B cell (primary cell): Measurements from ENCODE around the gene C2orf42. TPM values are rescaled to one million over a fixed set of nuclear protein-coding genes. Genes with fewer than 3 reads are reported as not detected.
"Not testable (repeated sequence)": the region's sequence is repeated elsewhere in the genome, so short reads cannot be mapped to it uniquely, and the experiment has no call there.

Experiments used
- ATAC-seq: fragments of 200-7000 bp; cut with Tn5 transposase; one replicate; pipeline ENCODE4 v1.10.0; 2021; ENCODE audit warnings: low read depth, mild to moderate bottlenecking, moderate number of reproducible peaks, moderate library complexity
- CTCF ChIA-PET: fragments of 350-600 bp; sonication (Branson Sonifier 250); formaldehyde crosslinking; loops from one replicate; lab custom pipeline; 2021; ENCODE audit warnings: antibody characterized with exemption, inconsistent platforms; lab: Charles Lee
- POLR2A ChIA-PET: fragments of 350-600 bp; sonication (Branson Sonifier 250); formaldehyde crosslinking; loops from one replicate; lab custom pipeline; 2021; ENCODE audit warnings: antibody characterized with exemption; lab: Charles Lee
- DNase-seq: peaks from one replicate; pipeline ENCODE4 v3.0.0; 2013
- H2AFZ ChIP-seq: 2 replicates; pipeline ENCODE4 v1.6.1; 2012; ENCODE audit warnings: mild to moderate bottlenecking, low read depth, low read length; ENCODE audit not compliant: insufficient read depth, poor library complexity, severe bottlenecking
- H3K27ac ChIP-seq, 2 donors: 1 replicate in 1 of 2; 2 replicates in 1 of 2; pipeline ENCODE4 v1.5.1; 2012 to 2013; ENCODE audit warnings: low read length in 2 of 2, mild to moderate bottlenecking in 2 of 2, moderate library complexity in 1 of 2
- H3K27me3 ChIP-seq, 4 experiments: fragments of 200-600 bp in 1 of 4; sonication (generic) in 1 of 4; replicated peaks in 1 of 4; 1 replicate in 2 of 4; 2 replicates in 2 of 4; pipeline versions ENCODE4 v1.6.1 to v1.7.0; 2013 to 2016; ENCODE audit warnings: low read length in 3 of 4, mild to moderate bottlenecking in 2 of 4, mixed read lengths in 1 of 4, moderate library complexity in 1 of 4; ENCODE audit not compliant: insufficient read depth in 4 of 4, control insufficient read depth in 3 of 4; ENCODE audit errors: control extremely low read depth in 1 of 4
- H3K36me3 ChIP-seq, 2 experiments: replicated peaks in 1 of 2; 1 replicate in 1 of 2; 2 replicates in 1 of 2; pipeline versions ENCODE4 v1.6.1 to v1.7.1; 2013; ENCODE audit warnings: low read length in 1 of 2; ENCODE audit not compliant: insufficient read depth in 2 of 2, control insufficient read depth in 1 of 2; ENCODE audit errors: control extremely low read depth in 1 of 2, extremely low read depth in 1 of 2
- H3K4me1 ChIP-seq, 2 donors: fragments of 200-600 bp in 1 of 2; sonication (generic) in 1 of 2; 1 replicate in 1 of 2; 2 replicates in 1 of 2; pipeline versions ENCODE4 v1.5.1 to v1.6.1; 2013 to 2017; ENCODE audit warnings: low read length in 2 of 2; ENCODE audit not compliant: control insufficient read depth in 2 of 2, insufficient read depth in 2 of 2
- H3K4me2 ChIP-seq: replicated peaks from 2 replicates; pipeline ENCODE3; 2012; ENCODE audit warnings: mild to moderate bottlenecking, low read depth, low read length; ENCODE audit not compliant: poor library complexity, severe bottlenecking
- H3K4me3 ChIP-seq, 5 experiments: fragments of 200-600 bp in 1 of 5; sonication (generic) in 1 of 5; 1 replicate in 3 of 5; 2 replicates in 2 of 5; pipeline versions ENCODE4 v1.5.1 to v1.7.0; 2011 to 2016; ENCODE audit warnings: low read length in 4 of 5, mild to moderate bottlenecking in 4 of 5, low read depth in 2 of 5, control low read depth in 1 of 5, moderate library complexity in 1 of 5; ENCODE audit not compliant: insufficient read depth in 1 of 5; ENCODE audit errors: control extremely low read depth in 1 of 5, extremely low read depth in 1 of 5
- H3K79me2 ChIP-seq: fragments of 200-600 bp; sonication (generic); one replicate; pipeline ENCODE4 v1.6.0; 2016; ENCODE audit warnings: low read length; ENCODE audit not compliant: control insufficient read depth, insufficient read depth
- H3K9ac ChIP-seq: fragments of 200-600 bp; sonication (generic); 2 replicates; pipeline ENCODE4 v1.6.1; 2017; ENCODE audit warnings: mild to moderate bottlenecking, low read length, moderate library complexity
- H3K9me3 ChIP-seq, 3 donors: one replicate each; pipeline versions ENCODE4 v1.6.1 to v1.7.1; 2013; ENCODE audit warnings: low read length in 2 of 3; ENCODE audit not compliant: control insufficient read depth in 2 of 3, insufficient read depth in 1 of 3; ENCODE audit errors: control extremely low read depth in 1 of 3
- H4K20me1 ChIP-seq: 2 replicates; pipeline ENCODE4 v1.6.0; 2012; ENCODE audit warnings: mild to moderate bottlenecking, low read length; ENCODE audit not compliant: insufficient read depth, control insufficient read depth, poor library complexity, severe bottlenecking
- H3K27ac Mint-ChIP-seq: one replicate; pipeline ENCODE4 v1.8.0; 2021; ENCODE audit warnings: mixed read lengths
- H3K27me3 Mint-ChIP-seq: one replicate; pipeline ENCODE4 v1.8.0; 2021; ENCODE audit warnings: mixed read lengths
- H3K4me1 Mint-ChIP-seq: one replicate; pipeline ENCODE4 v1.8.0; 2021; ENCODE audit warnings: mixed read lengths
- H3K4me3 Mint-ChIP-seq: one replicate; pipeline ENCODE4 v1.8.0; 2021; ENCODE audit warnings: mixed read lengths
- H3K9me3 Mint-ChIP-seq: one replicate; pipeline ENCODE4 v1.8.0; 2022; ENCODE audit warnings: mixed read lengths; ENCODE audit not compliant: insufficient read depth
- CTCF ChIP-seq: fragments of 200-600 bp; IDR thresholded peaks from one replicate; pipeline ENCODE4 v1.8.0; 2022; ENCODE audit warnings: antibody characterized with exemption, mild to moderate bottlenecking
- EZH2 ChIP-seq: IDR thresholded peaks from 2 replicates; pipeline ENCODE4 v1.6.1; 2012; ENCODE audit warnings: borderline replicate concordance, low read depth, mild to moderate bottlenecking, moderate library complexity, low read length; ENCODE audit not compliant: insufficient read depth, poor library complexity, severe bottlenecking
- WGBS: methylation state at CpG from one replicate; pipeline ENCODE4 v1.1.5; 2013; ENCODE audit warnings: missing lambda C conversion rate; ENCODE audit not compliant: insufficient coverage; 5-methylcytosine and 5-hydroxymethylcytosine counted together
- intact Hi-C: fragments of 100-400 bp; cut with micrococcal nuclease; formaldehyde crosslinking; loops from one replicate; pipeline ENCODE4 v1.10.0; 2022
- polyA plus RNA-seq: library from polyadenylated mRNA; depleted of rRNA; stranded (reverse); fragments of >200 nt; gene quantifications from 2 replicates; pipeline ENCODE4 v1.2.3, GENCODE V29; 2012
- total RNA-seq, 2 donors: library from RNA; stranded (reverse); fragments of 120-200 nt in 1 of 2; gene quantifications; 1 replicate in 1 of 2; 2 replicates in 1 of 2; pipeline versions ENCODE4 v1.2.3 to v1.2.4, GENCODE V29; 2013 to 2022

Gene C2orf42
- total and polyA plus RNA-seq, 2 donors (not counting 1 experiment from before 2014, with no cell fraction given), result 13.0 to 42.9 TPM

- Histone ChIP-seq H2AFZ (no peak overlapping the region), H3K4me2 (peak overlapping the region; percentile 82), H3K9me3 (no peaks in the 10 kb centered on the region), H3K27ac (peak overlapping the region; percentile 97 to 98), H3K9ac (peak overlapping the region; percentile 87), H3K27me3 (no peaks in the 10 kb centered on the region), H3K4me1 (peaks cover 26 to 41% of the 10 kb centered on the region in 2 donors), H3K79me2 (peaks cover 11% of the 10 kb centered on the region), H3K36me3 (no peaks in the 10 kb centered on the region), H4K20me1 (no peaks in the 10 kb centered on the region), H3K4me3 (peak overlapping the region in 1 of 5 experiments; percentile 72)
- intact Hi-C loops, result loop anchor here (1.0 kb wide), 4 partner anchors 8 to 36 kb away; no protein-coding TSS in a partner anchor
- POLR2A ChIA-PET, result interaction anchor here (0.7 to 5.5 kb wide), 10 partner anchors 7 to 227 kb away, joined by 3 to 115 read pairs (median 5); partner anchors contain the start of genes MXD1 and PCBP1
- TF ChIP-seq CTCF, result no peak
- TF ChIP-seq EZH2, result no peak
- Mint-ChIP-seq H3K27me3 (no peaks in the 10 kb centered on the region), H3K9me3 (no peaks in the 10 kb centered on the region), H3K4me1 (peaks cover 53% of the 10 kb centered on the region), H3K4me3 (peak overlapping the region; percentile 91), H3K27ac (peak overlapping the region; percentile 98)
- ATAC-seq (no peak), DNase-seq (no peak)
- CTCF ChIA-PET, result interaction anchor here (0.6 to 8.7 kb wide), 11 partner anchors 8 to 228 kb away, joined by 3 to 105 read pairs (median 4); partner anchors contain the start of genes MXD1 and PCBP1
- WGBS, result no CpG with 5 or more reads among the region's 5 CpGs
Observed at GRCh38 chr2:70140791-70141211, 50.0 kb downstream of the C2orf42 start.

- Histone ChIP-seq H3K4me2 (peak overlapping the region; percentile 71), H3K27ac (peak overlapping the region; percentile 80 to 87), H2AFZ (peak overlapping the region; percentile 84), H3K4me1 (peaks cover 46 to 58% of the 10 kb centered on the region in 2 donors), H3K79me2 (peaks cover 34% of the 10 kb centered on the region)
- H3K9me3 ChIP-seq, ATAC-seq, H3K27me3 ChIP-seq, H4K20me1 ChIP-seq, H3K9me3 Mint-ChIP-seq, DNase-seq, H3K36me3 ChIP-seq, intact Hi-C loops, H3K9ac ChIP-seq, H3K4me3 ChIP-seq, H3K27me3 Mint-ChIP-seq: not testable (repeated sequence)
- H3K4me1 Mint-ChIP-seq, result peaks cover 61% of the 10 kb centered on the region
- WGBS, result 33% methylated on average over 3 of the region's 10 CpGs
- H3K4me3 Mint-ChIP-seq, result peak overlapping the region; percentile 87
- CTCF ChIA-PET, result interaction anchor here (0.8 to 4.4 kb wide), 10 partner anchors 8 to 221 kb away, joined by 3 to 41 read pairs (median 12); partner anchors contain the start of genes MXD1 and PCBP1
- peak overlapping the region; percentile 96 for H3K27ac Mint-ChIP-seq
- POLR2A ChIA-PET, result interaction anchor here (0.7 to 5.8 kb wide), 8 partner anchors 8 to 219 kb away, joined by 4 to 107 read pairs (median 36); partner anchors contain the start of gene PCBP1
Observed at GRCh38 chr2:70134323-70134983, 56.4 kb downstream of the C2orf42 start.
